Natural killer cell (primary cell): Measurements from ENCODE around the gene PPP4C. TPM values are rescaled to one million over a fixed set of nuclear protein-coding genes. Genes with fewer than 3 reads are reported as not detected.
A peak's percentile ranks its signal among the peaks of the same experiment; 100 is the strongest.

Source experiments
- ATAC-seq, 3 donors: fragments of 150-1000 bp in 2 of 3; fragments of 200-7000 bp in 1 of 3; cut with Tn5 transposase; 1 replicate in 1 of 3; 2 replicates in 2 of 3; pipeline ENCODE4 v1.10.0; 2021; ENCODE audit warnings: mild to moderate bottlenecking in 2 of 3, moderate library complexity in 2 of 3
- DNase-seq, 2 donors: peaks; one replicate each; pipeline versions ENCODE4 v3.0.0 to v3.0.0-alpha.2; 2013 to 2021; ENCODE audit warnings: mixed read lengths in 1 of 2
- H3K27ac ChIP-seq: one replicate; pipeline ENCODE4 v1.5.1; 2013; ENCODE audit warnings: mild to moderate bottlenecking, low read length
- H3K27me3 ChIP-seq: one replicate; pipeline ENCODE4 v1.6.1; 2013; ENCODE audit warnings: low read length; ENCODE audit not compliant: control insufficient read depth, insufficient read depth
- H3K36me3 ChIP-seq: one replicate; pipeline ENCODE4 v1.6.1; 2013; ENCODE audit warnings: low read length; ENCODE audit not compliant: control insufficient read depth, insufficient read depth
- H3K4me1 ChIP-seq: one replicate; pipeline ENCODE4 v1.6.1; 2013; ENCODE audit warnings: low read length; ENCODE audit not compliant: control insufficient read depth, insufficient read depth
- H3K4me3 ChIP-seq: one replicate; pipeline ENCODE4 v1.5.1; 2013; ENCODE audit warnings: low read length
- H3K9me3 ChIP-seq: one replicate; pipeline ENCODE4 v1.6.1; 2013; ENCODE audit warnings: low read length; ENCODE audit not compliant: control insufficient read depth, insufficient read depth
- H3K27ac Mint-ChIP-seq, 2 donors: one replicate each; pipeline ENCODE4 v1.8.0; 2022; ENCODE audit warnings: mild to moderate bottlenecking in 2 of 2, mixed read lengths in 2 of 2, moderate library complexity in 1 of 2
- H3K27me3 Mint-ChIP-seq, 2 donors: one replicate each; pipeline ENCODE4 v1.8.0; 2022; ENCODE audit warnings: low read depth in 2 of 2, mixed read lengths in 2 of 2
- H3K36me3 Mint-ChIP-seq: one replicate; pipeline ENCODE4 v1.8.0; 2022; ENCODE audit warnings: mixed read lengths
- H3K4me1 Mint-ChIP-seq, 2 donors: one replicate each; pipeline ENCODE4 v1.8.0; 2022; ENCODE audit warnings: mixed read lengths in 2 of 2
- H3K4me3 Mint-ChIP-seq: one replicate; pipeline ENCODE4 v1.8.0; 2022; ENCODE audit warnings: mild to moderate bottlenecking, moderate library complexity, mixed read lengths
- H3K9me3 Mint-ChIP-seq, 2 donors: one replicate each; pipeline ENCODE4 v1.8.0; 2022; ENCODE audit warnings: mixed read lengths in 2 of 2
- WGBS: methylation state at CpG from one replicate; pipeline ENCODE4 v1.1.7; 2013; ENCODE audit warnings: missing lambda C conversion rate; ENCODE audit not compliant: insufficient coverage; 5-methylcytosine and 5-hydroxymethylcytosine counted together
- intact Hi-C: fragments of 100-400 bp; cut with micrococcal nuclease; formaldehyde crosslinking; loops from one replicate; pipeline ENCODE4 v1.14.2; 2022
- total RNA-seq, 4 donors: library from RNA; stranded (reverse); fragments of 120-200 nt in 1 of 4; gene quantifications; one replicate each; pipeline versions ENCODE4 v1.2.3 to v1.2.4, GENCODE V29; 2013 to 2022
- TF ChIP-seq, protein P1 (sequence below): fragments of 200-600 bp; IDR thresholded peaks from one replicate; pipeline ENCODE4 v1.8.0; 2022; ENCODE audit warnings: antibody characterized with exemption

PPP4C gene
- 100 to 1,000 TPM; 119 to 132 (median 130) TPM for total RNA-seq
- 59.2 TPM for total RNA-seq (2013)

DNA sequence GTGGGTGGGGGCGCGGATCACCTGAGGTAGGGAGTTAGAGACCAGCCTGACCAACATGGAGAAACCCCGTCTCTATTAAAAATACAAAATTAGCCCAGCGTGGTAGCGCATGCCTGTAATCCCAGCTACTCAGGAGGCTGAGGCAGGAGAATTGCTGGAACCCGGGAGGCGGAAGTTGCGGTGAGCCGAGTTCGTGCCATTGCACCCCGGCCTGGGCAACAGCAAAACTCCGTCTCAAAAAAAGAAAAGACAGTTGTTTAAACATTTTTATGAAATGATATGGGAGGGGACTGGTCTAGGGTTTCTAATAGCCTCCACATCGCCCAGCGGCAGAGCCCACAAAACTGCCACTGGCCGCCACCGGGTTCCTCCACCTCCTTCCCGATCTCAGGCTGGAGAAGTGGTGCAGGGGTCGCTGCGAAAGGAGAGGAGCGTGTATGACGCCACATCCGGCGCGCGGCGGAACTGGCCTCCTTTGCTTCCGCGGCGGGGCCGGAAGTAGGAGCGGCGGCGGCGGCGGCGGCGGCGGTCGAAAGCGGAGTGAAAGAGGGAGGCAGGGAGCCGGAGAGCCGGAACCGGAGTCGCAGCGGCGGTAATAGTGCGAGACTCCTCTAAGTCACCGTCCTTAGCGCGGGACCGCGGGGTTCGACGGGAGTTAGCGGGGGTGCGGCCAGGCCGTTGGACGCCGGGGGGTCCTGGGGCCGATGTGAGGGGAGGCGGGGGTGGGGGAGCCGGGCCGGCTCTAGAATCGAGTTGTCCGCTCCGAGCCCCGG, at the start of gene PPP4C:
Gene PPP4C, plus strand, starts transcription at position 492 of the 773 bp plus-strand sequence. CDS start 384 bp downstream, outside the sequence.
- no peaks in the 10 kb centered on the region for H3K9me3 ChIP-seq
- under 1% methylated on average over 66 of the region's 67 CpGs for WGBS
- H3K36me3 ChIP-seq = peaks cover 37% of the 10 kb centered on the region
- Mint-ChIP-seq H3K4me3 (peak within 1 kb of the TSS; percentile 98), H3K27me3 (no peaks in the 10 kb centered on the region), H3K4me1 (peaks cover 22 to 47% of the 10 kb centered on the region in 2 donors), H3K27ac (peak within 1 kb of the TSS; percentile 94 to 95), H3K9me3 (no peaks in the 10 kb centered on the region), H3K36me3 (no peaks in the 10 kb centered on the region)
- H3K4me3 ChIP-seq = peak within 1 kb of the TSS; percentile 89
- peak within 1 kb of the TSS; percentile 83 for H3K27ac ChIP-seq
- intact Hi-C loops = loop anchor here (1.0 kb wide), 1 partner anchor 10 kb away; the partner anchor contains the start of gene ALDOA
- peak; percentile 91 to 94 for DNase-seq
- ATAC-seq = peak; percentile 87 to 92 (median 89)
- no peaks in the 10 kb centered on the region for H3K27me3 ChIP-seq
- TF ChIP-seq, protein P1, sequence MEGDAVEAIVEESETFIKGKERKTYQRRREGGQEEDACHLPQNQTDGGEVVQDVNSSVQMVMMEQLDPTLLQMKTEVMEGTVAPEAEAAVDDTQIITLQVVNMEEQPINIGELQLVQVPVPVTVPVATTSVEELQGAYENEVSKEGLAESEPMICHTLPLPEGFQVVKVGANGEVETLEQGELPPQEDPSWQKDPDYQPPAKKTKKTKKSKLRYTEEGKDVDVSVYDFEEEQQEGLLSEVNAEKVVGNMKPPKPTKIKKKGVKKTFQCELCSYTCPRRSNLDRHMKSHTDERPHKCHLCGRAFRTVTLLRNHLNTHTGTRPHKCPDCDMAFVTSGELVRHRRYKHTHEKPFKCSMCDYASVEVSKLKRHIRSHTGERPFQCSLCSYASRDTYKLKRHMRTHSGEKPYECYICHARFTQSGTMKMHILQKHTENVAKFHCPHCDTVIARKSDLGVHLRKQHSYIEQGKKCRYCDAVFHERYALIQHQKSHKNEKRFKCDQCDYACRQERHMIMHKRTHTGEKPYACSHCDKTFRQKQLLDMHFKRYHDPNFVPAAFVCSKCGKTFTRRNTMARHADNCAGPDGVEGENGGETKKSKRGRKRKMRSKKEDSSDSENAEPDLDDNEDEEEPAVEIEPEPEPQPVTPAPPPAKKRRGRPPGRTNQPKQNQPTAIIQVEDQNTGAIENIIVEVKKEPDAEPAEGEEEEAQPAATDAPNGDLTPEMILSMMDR = no peak
- peaks cover 37% of the 10 kb centered on the region for H3K4me1 ChIP-seq

DNA sequence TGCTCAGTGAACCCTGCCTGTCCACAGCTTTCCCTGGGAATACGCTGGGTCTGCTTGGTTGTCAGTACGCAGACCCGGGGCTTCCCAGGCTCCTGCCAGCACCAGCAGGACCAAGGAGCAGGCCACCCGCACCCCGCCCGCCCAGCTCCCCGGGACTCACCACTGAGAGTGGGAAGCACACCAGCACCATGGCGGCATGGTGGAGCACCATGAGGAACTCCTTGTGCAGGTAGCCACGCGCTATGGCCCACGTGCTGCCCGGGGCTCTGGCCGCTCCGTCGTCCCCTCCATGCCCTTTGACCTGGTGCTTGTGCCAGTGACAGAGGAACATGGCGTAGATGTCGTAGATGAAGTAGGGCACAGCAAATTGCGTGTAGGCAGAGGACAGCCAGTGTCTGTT, 49.3 kb upstream of the PPP4C start:
- H3K4me3 Mint-ChIP-seq = no peak overlapping the region
- H3K4me3 ChIP-seq = no peak overlapping the region
- H3K4me1 ChIP-seq = peaks cover 18% of the 10 kb centered on the region
- H3K9me3 ChIP-seq = no peaks in the 10 kb centered on the region
- no peak overlapping the region for H3K27ac ChIP-seq
- no peak overlapping the region for H3K27ac Mint-ChIP-seq
- H3K36me3 ChIP-seq = no peaks in the 10 kb centered on the region
- no peaks in the 10 kb centered on the region for H3K9me3 Mint-ChIP-seq
- peaks cover 20% of the 10 kb centered on the region for H3K27me3 ChIP-seq
- 95% methylated on average over 18 of the region's 18 CpGs for WGBS
- peaks cover 31 to 32% of the 10 kb centered on the region in 2 donors for H3K27me3 Mint-ChIP-seq
- no peak for DNase-seq
- TF ChIP-seq, protein P1 = no peak
- ATAC-seq = no peak
- intact Hi-C loops = no loop called here
- H3K36me3 Mint-ChIP-seq = no peaks in the 10 kb centered on the region
- peaks cover 1 to 21% of the 10 kb centered on the region in 2 donors for H3K4me1 Mint-ChIP-seq

DNA sequence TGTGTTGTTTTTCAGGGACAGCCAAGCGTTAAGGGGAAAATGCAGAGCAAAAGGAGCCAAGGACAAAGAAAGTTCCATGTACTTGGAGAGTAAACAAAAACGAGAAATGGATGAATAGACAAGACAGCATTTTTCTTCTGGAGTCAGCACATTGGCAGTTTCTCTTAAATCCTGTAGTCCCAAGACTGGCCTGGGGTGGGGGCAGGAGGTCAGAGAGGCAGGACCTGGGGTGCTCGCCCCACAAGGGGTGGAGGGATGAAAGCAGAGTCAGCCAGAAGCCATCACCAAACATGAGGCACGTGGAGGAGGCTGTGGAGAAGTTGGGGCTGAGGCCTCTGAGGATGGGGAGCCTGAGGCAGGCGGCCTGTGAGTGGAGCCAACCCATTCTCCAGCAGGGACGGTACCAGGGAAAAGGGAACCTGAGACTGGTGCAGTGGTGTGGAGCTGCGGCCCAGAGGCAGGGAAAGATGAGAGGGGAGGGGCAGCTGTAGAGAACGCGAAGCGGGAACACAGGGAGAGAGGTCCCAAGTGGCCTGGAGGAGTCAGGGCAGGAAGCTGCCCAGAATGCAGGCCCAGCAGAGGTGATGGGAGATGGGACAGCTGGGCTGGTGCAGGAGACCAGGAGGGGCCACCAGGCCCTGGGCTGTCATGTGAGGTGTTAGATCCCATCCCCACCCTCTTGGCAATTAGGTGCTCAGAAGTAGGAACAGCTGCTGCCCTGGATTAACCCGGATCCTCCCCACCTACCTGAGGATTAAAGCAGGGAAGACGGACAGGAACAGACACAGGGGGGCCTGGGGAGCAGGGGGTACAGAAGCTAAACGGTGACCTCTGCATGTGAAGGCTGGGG, 48.0 kb upstream of the PPP4C start:
- Mint-ChIP-seq H3K9me3 (no peaks in the 10 kb centered on the region), H3K27me3 (peaks cover 32 to 34% of the 10 kb centered on the region in 2 donors), H3K4me3 (peak overlapping the region; percentile 7), H3K27ac (no peak overlapping the region), H3K4me1 (peaks cover 0 to 22% of the 10 kb centered on the region in 2 donors), H3K36me3 (no peaks in the 10 kb centered on the region)
- intact Hi-C loops = no loop called here
- TF ChIP-seq, protein P1 = no peak
- Histone ChIP-seq H3K36me3 (no peaks in the 10 kb centered on the region), H3K27ac (no peak overlapping the region), H3K4me1 (peaks cover 17% of the 10 kb centered on the region), H3K9me3 (no peaks in the 10 kb centered on the region), H3K27me3 (peaks cover 25% of the 10 kb centered on the region), H3K4me3 (no peak overlapping the region)
- ATAC-seq (no peak), DNase-seq (no peak)
- 51% methylated on average over 11 of the region's 13 CpGs for whole genome bisulfite sequencing
